ENCODE measurements around the gene ARSG.

- TF ChIP-seq CTCF (IDR thresholded peaks at IDR 0.05 in 2 of 3, conservative IDR thresholded peaks at IDR 0.05 in 1 of 3; ENCODE audit: control insufficient read depth in 2 of 3, extremely low read depth in 1 of 3, insufficient read depth in 1 of 3, low read depth in 3 of 3, low read length in 3 of 3) (no peak), POLR2AphosphoS5 (IDR thresholded peaks at IDR 0.05; ENCODE audit: low read length) (no peak), CHD2 (IDR thresholded peaks at IDR 0.05; ENCODE audit: borderline replicate concordance, low read depth, low read length) (no peak), PML (IDR thresholded peaks at IDR 0.05; ENCODE audit: low read length) (no peak), BRCA1 (IDR thresholded peaks at IDR 0.05; ENCODE audit: low read depth, low read length) (no peak), CREB1 (IDR thresholded peaks at IDR 0.05; ENCODE audit: low read depth) (no peak), ZBTB33 (IDR thresholded peaks at IDR 0.05) (no peak), ZNF384 (IDR thresholded peaks at IDR 0.05; ENCODE audit: borderline replicate concordance, low read depth, low read length) (no peak), EZH2 (IDR thresholded peaks at IDR 0.05; ENCODE audit: borderline replicate concordance, control insufficient read depth, low read depth, low read length) (no peak), REST (IDR thresholded peaks at IDR 0.05; ENCODE audit: low read depth, low read length) (no peak), NR2C2 (IDR thresholded peaks at IDR 0.05; ENCODE audit: borderline replicate concordance, control insufficient read depth, insufficient read length, low read depth) (no peak)
Observed at GRCh38 chr17:68301438-68301959, 10.2 kb downstream of the ARSG start.
